Mucosa of descending colon (tissue), 3 donors: Measurements from ENCODE around the gene ATG7. TPM values are rescaled to one million over a fixed set of nuclear protein-coding genes. Genes with fewer than 3 reads are reported as not detected.
"Not testable (repeated sequence)": the region's sequence is repeated elsewhere in the genome, so short reads cannot be mapped to it uniquely, and the experiment has no call there.

Experiments used
- ATAC-seq: fragments of 200-7000 bp; cut with Tn5 transposase; one replicate; pipeline ENCODE4 v1.9.1; 2020; ENCODE audit warnings: mild to moderate bottlenecking, moderate library complexity
- DNase-seq, 3 donors: peaks; one replicate each; pipeline ENCODE4 v3.0.0-alpha.2; 2020
- H3K36me3 ChIP-seq: fragments of 200-600 bp; one replicate; pipeline ENCODE4 v1.8.0; 2021; ENCODE audit warnings: low read depth, mild to moderate bottlenecking
- H3K4me1 ChIP-seq: fragments of 200-600 bp; one replicate; pipeline ENCODE4 v1.8.0; 2021; ENCODE audit warnings: low read depth, mild to moderate bottlenecking
- H3K4me3 ChIP-seq: fragments of 200-600 bp; one replicate; pipeline ENCODE4 v1.8.0; 2021; ENCODE audit warnings: mild to moderate bottlenecking
- H3K9me3 ChIP-seq: fragments of 200-600 bp; one replicate; pipeline ENCODE4 v1.8.0; 2021; ENCODE audit warnings: mild to moderate bottlenecking
- CTCF ChIP-seq: fragments of 200-600 bp; IDR thresholded peaks from one replicate; pipeline ENCODE4 v1.8.0; 2022; ENCODE audit warnings: antibody characterized with exemption, mild to moderate bottlenecking
- intact Hi-C, 2 donors: fragments of 100-400 bp; cut with DNase I in 1 of 2; cut with micrococcal nuclease in 1 of 2; formaldehyde crosslinking; loops; one replicate each; pipeline versions ENCODE4 v1.11.0 to v1.11.1; 2022; cut with DNase I, micrococcal nuclease
- total RNA-seq, 3 donors: library from RNA; stranded (reverse); fragmentation: NEBNext Ultra II Directional in 2 of 3; extraction: Animal tissue kit (Norgen Biotek cat#: 25700) in 2 of 3; gene quantifications; one replicate each; pipeline versions ENCODE4 v1.2.1 to v1.2.4, GENCODE V29; 2021 to 2023
- donor health status: DM: no; HTN: no; CAD: no; lungs with moderate emphysema.
- donor health status: DM: no; HTN: no; CAD: no.
- donor health status: DM: no; HTN: yes; CAD: no.

The ATG7 gene
- total RNA-seq, 3 donors from 2014 or later, result 40.4 to 49.6 (median 43.3) TPM

- intact Hi-C loops, result loop anchor here in 1 of 2 donors (5.0 kb wide), 1 partner anchor 94 kb away; no protein-coding TSS in a partner anchor
Measured at GRCh38 chr3:11331101-11331500, 58.9 kb downstream of the ATG7 start.

GRCh38 chr3:11335056-11335608 lies 62.9 kb downstream of the ATG7 start:
- no peaks in the 10 kb centered on the region for H3K36me3 ChIP-seq
- H3K4me1 ChIP-seq, result no peaks in the 10 kb centered on the region
- intact Hi-C loops, result loop anchor here in 1 of 2 donors (5.0 kb wide), 1 partner anchor 273 kb away; no protein-coding TSS in a partner anchor
- ATAC-seq (peak; percentile 73), DNase-seq (peak in 1 of 3 donors; percentile 66)
- peak; percentile 38 for TF ChIP-seq CTCF
- H3K4me3 ChIP-seq, result no peak overlapping the region
- H3K9me3 ChIP-seq, result no peaks in the 10 kb centered on the region

More at GRCh38 chr3:11331101-11331500, 58.9 kb downstream of the ATG7 start:
- no peaks in the 10 kb centered on the region for H3K9me3 ChIP-seq
- H3K36me3 ChIP-seq, result no peaks in the 10 kb centered on the region
- no peak for ATAC-seq
- DNase-seq, result no peak
- H3K4me1 ChIP-seq, result no peaks in the 10 kb centered on the region
- TF ChIP-seq CTCF, result no peak
- no peak overlapping the region for H3K4me3 ChIP-seq

- H3K4me1 ChIP-seq, result no peaks in the 10 kb centered on the region
- H3K9me3 ChIP-seq, result no peaks in the 10 kb centered on the region
- ATAC-seq, result no peak
- H3K36me3 ChIP-seq, result no peaks in the 10 kb centered on the region
- no peak overlapping the region for H3K4me3 ChIP-seq
- TF ChIP-seq CTCF, result no peak
- intact Hi-C loops, result loop anchor here in 1 of 2 donors (5.0 kb wide), 1 partner anchor 277 kb away; no protein-coding TSS in a partner anchor
- DNase-seq, result no peak
Measured at GRCh38 chr3:11339541-11339940, 67.3 kb downstream of the ATG7 start.

- ATAC-seq (no peak), DNase-seq (no peak)
- TF ChIP-seq CTCF, result no peak
- Histone ChIP-seq H3K4me3 (no peak overlapping the region), H3K4me1 (no peaks in the 10 kb centered on the region), H3K9me3 (no peaks in the 10 kb centered on the region), H3K36me3 (no peaks in the 10 kb centered on the region)
- intact Hi-C loops, result no loop called here
Measured at GRCh38 chr3:11346416-11346815, 74.2 kb downstream of the ATG7 start.

- not testable (repeated sequence) for H3K4me3 ChIP-seq, ATAC-seq
Measured at GRCh38 chr3:11348877-11349276, 76.7 kb downstream of the ATG7 start.

GRCh38 chr3:11349446-11349845 lies 77.2 kb downstream of the ATG7 start:
- Histone ChIP-seq H3K9me3 (no peaks in the 10 kb centered on the region), H3K4me1 (no peaks in the 10 kb centered on the region), H3K4me3 (no peak overlapping the region), H3K36me3 (no peaks in the 10 kb centered on the region)
- intact Hi-C loops, result no loop called here
- no peak for ATAC-seq
- no peak for TF ChIP-seq CTCF
- no peak for DNase-seq

More at GRCh38 chr3:11348877-11349276, 76.7 kb downstream of the ATG7 start:
- H3K9me3 ChIP-seq, intact Hi-C loops, H3K4me1 ChIP-seq, DNase-seq, H3K36me3 ChIP-seq: not testable (repeated sequence)
